Thoracic aorta (tissue), 2 donors: ENCODE results near the gene SETD1B. TPM values are rescaled to one million over a fixed set of nuclear protein-coding genes. Genes with fewer than 3 reads are reported as not detected.
"Not testable (repeated sequence)": the region's sequence is repeated elsewhere in the genome, so short reads cannot be mapped to it uniquely, and the experiment has no call there.

ENCODE experiments used
- ATAC-seq: fragments of 150-250 bp; one replicate; pipeline ENCODE4 v1.8.0; 2017; ENCODE audit warnings: low read depth; ENCODE audit not compliant: insufficient number of reproducible peaks, low FRiP score
- DNase-seq: peaks from one replicate; pipeline ENCODE4 v3.0.0-alpha.2; 2020; ENCODE audit warnings: low spot score
- H3K27ac ChIP-seq, 2 donors: fragments of 200-600 bp; sonication (generic); 1 replicate in 1 of 2; 2 replicates in 1 of 2; pipeline ENCODE4 v1.5.1; 2016; ENCODE audit warnings: mild to moderate bottlenecking in 2 of 2, moderate library complexity in 2 of 2
- H3K27me3 ChIP-seq: fragments of 200-600 bp; sonication (generic); replicated peaks from 2 replicates; pipeline ENCODE4 v1.6.0; 2016; ENCODE audit warnings: mild to moderate bottlenecking; ENCODE audit not compliant: insufficient read depth
- H3K36me3 ChIP-seq: fragments of 200-600 bp; sonication (generic); one replicate; pipeline ENCODE4 v1.5.1; 2016
- H3K4me1 ChIP-seq, 2 donors: fragments of 200-600 bp; sonication (generic); 1 replicate in 1 of 2; 2 replicates in 1 of 2; pipeline versions ENCODE4 v1.5.1 to v1.6.0; 2016; ENCODE audit warnings: low read depth in 2 of 2, mild to moderate bottlenecking in 1 of 2; ENCODE audit not compliant: control insufficient read depth in 1 of 2
- H3K4me3 ChIP-seq: fragments of 200-600 bp; sonication (generic); 2 replicates; pipeline ENCODE4 v1.5.1; 2016; ENCODE audit warnings: mild to moderate bottlenecking
- H3K9me3 ChIP-seq: fragments of 200-600 bp; sonication (generic); 2 replicates; pipeline ENCODE4 v1.5.1; 2016
- CTCF ChIP-seq: fragments of 200-600 bp; sonication (generic); IDR thresholded peaks from one replicate; pipeline ENCODE4 v1.5.1; 2019; ENCODE audit warnings: antibody characterized with exemption
- total RNA-seq, 2 donors: library from RNA; depleted of rRNA; stranded (reverse); fragments of >200 nt; gene quantifications; one replicate each; pipeline versions ENCODE4 v1.1.0 to v1.2.3, GENCODE V29; 2016

Gene SETD1B
- total RNA-seq, 2 donors from 2014 or later = 21.9 to 32.7 TPM

GRCh38 chr12:121861636-121862254 lies 57.9 kb downstream of the SETD1B start:
- H3K4me1 ChIP-seq = peaks cover 25 to 55% of the 10 kb centered on the region in 2 donors
- ATAC-seq (no peak), DNase-seq (no peak)
- no peaks in the 10 kb centered on the region for H3K36me3 ChIP-seq
- no peaks in the 10 kb centered on the region for H3K9me3 ChIP-seq
- peak overlapping the region; percentile 67 to 100 for H3K27ac ChIP-seq
- H3K27me3 ChIP-seq = no peaks in the 10 kb centered on the region
- TF ChIP-seq CTCF = no peak
- peak overlapping the region; percentile 7 for H3K4me3 ChIP-seq

- Histone ChIP-seq H3K4me3 (no peak overlapping the region), H3K27me3 (no peaks in the 10 kb centered on the region), H3K4me1 (peaks cover 2 to 20% of the 10 kb centered on the region in 2 donors), H3K27ac (no peak overlapping the region), H3K9me3 (no peaks in the 10 kb centered on the region), H3K36me3 (no peaks in the 10 kb centered on the region)
- no peak for DNase-seq
- ATAC-seq = no peak
- TF ChIP-seq CTCF = no peak
These were observed 62.5 kb downstream of the SETD1B start for GRCh38 chr12:121866331-121866730.

GRCh38 chr12:121869229-121869628 lies 65.4 kb downstream of the SETD1B start:
- H3K4me1 ChIP-seq, DNase-seq, H3K27me3 ChIP-seq, H3K27ac ChIP-seq, H3K4me3 ChIP-seq, H3K36me3 ChIP-seq, ATAC-seq, H3K9me3 ChIP-seq: not testable (repeated sequence)

GRCh38 chr12:121871467-121871866 lies 67.7 kb downstream of the SETD1B start:
- Histone ChIP-seq H3K36me3 (no peaks in the 10 kb centered on the region), H3K27ac (no peak overlapping the region), H3K9me3 (no peaks in the 10 kb centered on the region), H3K4me3 (no peak overlapping the region), H3K4me1 (no peaks in the 10 kb centered on the region), H3K27me3 (no peaks in the 10 kb centered on the region)
- no peak for DNase-seq
- ATAC-seq = no peak
- TF ChIP-seq CTCF = no peak

GRCh38 chr12:121872546-121873215 lies 68.9 kb downstream of the SETD1B start:
- Histone ChIP-seq H3K9me3 (no peaks in the 10 kb centered on the region), H3K4me3 (no peak overlapping the region), H3K4me1 (no peaks in the 10 kb centered on the region), H3K27me3 (no peaks in the 10 kb centered on the region), H3K36me3 (no peaks in the 10 kb centered on the region), H3K27ac (no peak overlapping the region)
- TF ChIP-seq CTCF = no peak
- DNase-seq (no peak), ATAC-seq (no peak)
